ENCODE data around the gene LY6G5C.
A peak's percentile ranks its signal among the peaks of the same experiment; 100 is the strongest.

GRCh38 chr6:31729979-31730630, 49.2 kb upstream of the LY6G5C start:
- TF ChIP-seq, protein P1, sequence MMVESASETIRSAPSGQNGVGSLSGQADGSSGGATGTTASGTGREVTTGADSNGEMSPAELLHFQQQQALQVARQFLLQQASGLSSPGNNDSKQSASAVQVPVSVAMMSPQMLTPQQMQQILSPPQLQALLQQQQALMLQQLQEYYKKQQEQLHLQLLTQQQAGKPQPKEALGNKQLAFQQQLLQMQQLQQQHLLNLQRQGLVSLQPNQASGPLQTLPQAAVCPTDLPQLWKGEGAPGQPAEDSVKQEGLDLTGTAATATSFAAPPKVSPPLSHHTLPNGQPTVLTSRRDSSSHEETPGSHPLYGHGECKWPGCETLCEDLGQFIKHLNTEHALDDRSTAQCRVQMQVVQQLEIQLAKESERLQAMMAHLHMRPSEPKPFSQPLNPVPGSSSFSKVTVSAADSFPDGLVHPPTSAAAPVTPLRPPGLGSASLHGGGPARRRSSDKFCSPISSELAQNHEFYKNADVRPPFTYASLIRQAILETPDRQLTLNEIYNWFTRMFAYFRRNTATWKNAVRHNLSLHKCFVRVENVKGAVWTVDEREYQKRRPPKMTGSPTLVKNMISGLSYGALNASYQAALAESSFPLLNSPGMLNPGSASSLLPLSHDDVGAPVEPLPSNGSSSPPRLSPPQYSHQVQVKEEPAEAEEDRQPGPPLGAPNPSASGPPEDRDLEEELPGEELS (CRISPR knock-in tag; IDR thresholded peaks at IDR 0.05; ENCODE audit: borderline replicate concordance) = peak; percentile 84; the same call in 1 of the 2 replicates
- TF ChIP-seq, protein P2, sequence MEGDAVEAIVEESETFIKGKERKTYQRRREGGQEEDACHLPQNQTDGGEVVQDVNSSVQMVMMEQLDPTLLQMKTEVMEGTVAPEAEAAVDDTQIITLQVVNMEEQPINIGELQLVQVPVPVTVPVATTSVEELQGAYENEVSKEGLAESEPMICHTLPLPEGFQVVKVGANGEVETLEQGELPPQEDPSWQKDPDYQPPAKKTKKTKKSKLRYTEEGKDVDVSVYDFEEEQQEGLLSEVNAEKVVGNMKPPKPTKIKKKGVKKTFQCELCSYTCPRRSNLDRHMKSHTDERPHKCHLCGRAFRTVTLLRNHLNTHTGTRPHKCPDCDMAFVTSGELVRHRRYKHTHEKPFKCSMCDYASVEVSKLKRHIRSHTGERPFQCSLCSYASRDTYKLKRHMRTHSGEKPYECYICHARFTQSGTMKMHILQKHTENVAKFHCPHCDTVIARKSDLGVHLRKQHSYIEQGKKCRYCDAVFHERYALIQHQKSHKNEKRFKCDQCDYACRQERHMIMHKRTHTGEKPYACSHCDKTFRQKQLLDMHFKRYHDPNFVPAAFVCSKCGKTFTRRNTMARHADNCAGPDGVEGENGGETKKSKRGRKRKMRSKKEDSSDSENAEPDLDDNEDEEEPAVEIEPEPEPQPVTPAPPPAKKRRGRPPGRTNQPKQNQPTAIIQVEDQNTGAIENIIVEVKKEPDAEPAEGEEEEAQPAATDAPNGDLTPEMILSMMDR (IDR thresholded peaks at IDR 0.05 in 2 of 3, conservative IDR thresholded peaks at IDR 0.05 in 1 of 3; ENCODE audit: insufficient read depth in 2 of 3, low read depth in 1 of 3, low read length in 3 of 3) = peak in 2 of 3 experiments; percentile 20 to 26; a peak in 4 of 6 replicates
- peak; percentile 69 for TF ChIP-seq TAF1 (IDR thresholded peaks at IDR 0.05; ENCODE audit: control insufficient read depth, extremely low read depth, insufficient read depth, low read length, severe bottlenecking)
- peak; percentile 62 for TF ChIP-seq MYC (IDR thresholded peaks at IDR 0.05; ENCODE audit: low read depth, low read length)
- TF ChIP-seq MYC (CRISPR knock-in tag; IDR thresholded peaks at IDR 0.05; ENCODE audit: borderline replicate concordance, low read depth) = peak; percentile 100
- peak; percentile 96 for TF ChIP-seq POLR2AphosphoS5 (IDR thresholded peaks at IDR 0.05; ENCODE audit: control insufficient read depth, insufficient read depth, low read depth, low read length)
- TF ChIP-seq, protein P3, sequence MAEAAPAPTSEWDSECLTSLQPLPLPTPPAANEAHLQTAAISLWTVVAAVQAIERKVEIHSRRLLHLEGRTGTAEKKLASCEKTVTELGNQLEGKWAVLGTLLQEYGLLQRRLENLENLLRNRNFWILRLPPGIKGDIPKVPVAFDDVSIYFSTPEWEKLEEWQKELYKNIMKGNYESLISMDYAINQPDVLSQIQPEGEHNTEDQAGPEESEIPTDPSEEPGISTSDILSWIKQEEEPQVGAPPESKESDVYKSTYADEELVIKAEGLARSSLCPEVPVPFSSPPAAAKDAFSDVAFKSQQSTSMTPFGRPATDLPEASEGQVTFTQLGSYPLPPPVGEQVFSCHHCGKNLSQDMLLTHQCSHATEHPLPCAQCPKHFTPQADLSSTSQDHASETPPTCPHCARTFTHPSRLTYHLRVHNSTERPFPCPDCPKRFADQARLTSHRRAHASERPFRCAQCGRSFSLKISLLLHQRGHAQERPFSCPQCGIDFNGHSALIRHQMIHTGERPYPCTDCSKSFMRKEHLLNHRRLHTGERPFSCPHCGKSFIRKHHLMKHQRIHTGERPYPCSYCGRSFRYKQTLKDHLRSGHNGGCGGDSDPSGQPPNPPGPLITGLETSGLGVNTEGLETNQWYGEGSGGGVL (CRISPR knock-in tag; IDR thresholded peaks at IDR 0.05) = no peak
- peak; percentile 16; the same call in 1 of the 2 replicates for TF ChIP-seq CHD2 (IDR thresholded peaks at IDR 0.05; ENCODE audit: low read depth, low read length)
- no peak for TF ChIP-seq KAT7 (CRISPR knock-in tag; IDR thresholded peaks at IDR 0.05; ENCODE audit: borderline replicate concordance)
